H1 (cell line): ENCODE data around the gene RAB11B. TPM values are rescaled to one million over a fixed set of nuclear protein-coding genes. Genes with fewer than 3 reads are reported as not detected.

Experiments
- CTCF ChIA-PET: fragments of 300-600 bp; sonication (Branson Sonifier 250); formaldehyde crosslinking; loops from one replicate; lab custom pipeline; 2021; ENCODE audit not compliant: partially characterized antibody; lab: Charles Lee
- POLR2A ChIA-PET: fragments of 300-600 bp; sonication (Branson Sonifier 250); formaldehyde crosslinking; loops from one replicate; lab custom pipeline; 2021; ENCODE audit warnings: inconsistent platforms; ENCODE audit not compliant: partially characterized antibody; lab: Charles Lee
- DNase-seq, 2 experiments: peaks; one replicate each; pipeline versions ENCODE4 v3.0.0 to v3.0.0-alpha.2; 2010 to 2022; ENCODE audit warnings: low spot score in 2 of 2, low read depth in 1 of 2, mixed read lengths in 1 of 2
- FAIRE-seq: peaks from 2 replicates; lab custom pipeline; 2011; peaks lifted over from hg19 to GRCh38; lab: Jason Lieb, UNC
- H2AFZ ChIP-seq: 2 replicates; pipeline ENCODE4 v1.8.1; 2012; ENCODE audit warnings: low read length, inconsistent platforms
- H2AK5ac ChIP-seq: 2 replicates; pipeline ENCODE4 v1.6.1; 2013; ENCODE audit warnings: low read depth, low read length
- H2BK120ac ChIP-seq: replicated peaks from 2 replicates; pipeline ENCODE3; 2013; ENCODE audit warnings: low read depth, low read length, inconsistent platforms
- H2BK12ac ChIP-seq: 2 replicates; pipeline ENCODE4 v1.6.1; 2013; ENCODE audit warnings: low read depth, low read length
- H2BK15ac ChIP-seq: 2 replicates; pipeline ENCODE4 v1.6.1; 2013; ENCODE audit warnings: low read length
- H2BK20ac ChIP-seq: 2 replicates; pipeline ENCODE4 v1.6.1; 2013; ENCODE audit warnings: low read length
- H2BK5ac ChIP-seq: 2 replicates; pipeline ENCODE4 v1.6.1; 2013; ENCODE audit warnings: low read depth, low read length
- H3K14ac ChIP-seq: 2 replicates; pipeline ENCODE4 v1.6.1; 2013; ENCODE audit warnings: inconsistent platforms; ENCODE audit not compliant: insufficient read length
- H3K18ac ChIP-seq: 2 replicates; pipeline ENCODE4 v1.6.1; 2013; ENCODE audit warnings: low read length; ENCODE audit errors: extremely low read depth
- H3K23ac ChIP-seq: 2 replicates; pipeline ENCODE4 v1.6.1; 2013; ENCODE audit warnings: inconsistent platforms; ENCODE audit not compliant: insufficient read length
- H3K23me2 ChIP-seq: 2 replicates; pipeline ENCODE4 v1.6.1; 2013; ENCODE audit warnings: low read depth, low read length
- H3K27ac ChIP-seq: 2 replicates; pipeline ENCODE4 v1.6.1; 2011; ENCODE audit warnings: low read depth, low read length, inconsistent platforms
- H3K27me3 ChIP-seq, 4 experiments: replicated peaks in 1 of 4; 1 replicate in 1 of 4; 2 replicates in 3 of 4; pipeline versions ENCODE4 v1.6.1 to v1.8.1; 2011 to 2013; ENCODE audit warnings: low read length in 3 of 4, mild to moderate bottlenecking in 3 of 4, inconsistent platforms in 2 of 4, mixed read lengths in 2 of 4, moderate library complexity in 1 of 4; ENCODE audit not compliant: control insufficient read depth in 3 of 4, insufficient read depth in 3 of 4; ENCODE audit errors: extremely low read depth in 1 of 4
- H3K36me3 ChIP-seq, 4 experiments: 2 replicates each; pipeline versions ENCODE4 v1.6.1 to v1.8.1; 2011 to 2013; ENCODE audit warnings: mild to moderate bottlenecking in 4 of 4, low read length in 3 of 4, moderate library complexity in 2 of 4, control low read depth in 1 of 4, inconsistent platforms in 1 of 4; ENCODE audit not compliant: insufficient read depth in 4 of 4, control insufficient read depth in 2 of 4
- H3K4ac ChIP-seq: replicated peaks from 2 replicates; pipeline ENCODE3; 2013; ENCODE audit warnings: low read length, low read depth, mixed read lengths, inconsistent platforms; ENCODE audit not compliant: insufficient read length
- H3K4me1 ChIP-seq, 4 experiments: replicated peaks in 1 of 4; 1 replicate in 1 of 4; 2 replicates in 3 of 4; pipeline versions ENCODE4 v1.6.1 to v1.8.1; 2011 to 2013; ENCODE audit warnings: low read length in 3 of 4, inconsistent platforms in 2 of 4, mixed read lengths in 1 of 4; ENCODE audit not compliant: insufficient read depth in 4 of 4, control insufficient read depth in 3 of 4
- H3K4me2 ChIP-seq, 2 experiments: 2 replicates each; pipeline versions ENCODE4 v1.6.1 to v1.8.1; 2011 to 2013; ENCODE audit warnings: low read depth in 2 of 2, low read length in 2 of 2, control low read depth in 1 of 2, inconsistent platforms in 1 of 2, mild to moderate bottlenecking in 1 of 2; ENCODE audit not compliant: insufficient read depth in 1 of 2
- H3K4me3 ChIP-seq, 4 experiments: fragments of 200-600, 300-600 bp in 1 of 4; sonication (generic), shearing (Covaris generic), sonication (Bioruptor Twin) in 1 of 4; 2 replicates each; pipeline versions ENCODE4 v1.5.1 to v1.8.1; 2011 to 2016; ENCODE audit warnings: low read length in 4 of 4, low read depth in 3 of 4, control low read depth in 2 of 4, inconsistent platforms in 2 of 4, mild to moderate bottlenecking in 2 of 4, mixed read lengths in 1 of 4, moderate library complexity in 1 of 4; ENCODE audit not compliant: insufficient read depth in 2 of 4; ENCODE audit errors: extremely low read depth in 1 of 4
- H3K56ac ChIP-seq: replicated peaks from 2 replicates; pipeline ENCODE3; 2013; ENCODE audit warnings: low read depth, mild to moderate bottlenecking, mixed read lengths, low read length, inconsistent platforms; ENCODE audit not compliant: insufficient read length
- H3K79me1 ChIP-seq: 2 replicates; pipeline ENCODE4 v1.6.1; 2013; ENCODE audit warnings: low read depth, low read length, control low read depth
- H3K79me2 ChIP-seq, 2 experiments: 2 replicates each; pipeline versions ENCODE4 v1.6.1 to v1.8.1; 2012 to 2013; ENCODE audit warnings: low read length in 2 of 2, mild to moderate bottlenecking in 2 of 2, inconsistent platforms in 1 of 2; ENCODE audit not compliant: insufficient read depth in 2 of 2, control insufficient read depth in 1 of 2
- H3K9ac ChIP-seq, 4 experiments: replicated peaks in 1 of 4; 1 replicate in 1 of 4; 2 replicates in 3 of 4; pipeline versions ENCODE4 v1.6.1 to v1.8.1; 2011 to 2013; ENCODE audit warnings: low read depth in 3 of 4, low read length in 3 of 4, control low read depth in 2 of 4, mild to moderate bottlenecking in 2 of 4, moderate library complexity in 2 of 4, inconsistent platforms in 1 of 4; ENCODE audit errors: extremely low read depth in 1 of 4
- H3K9me3 ChIP-seq, 2 experiments: 2 replicates each; pipeline versions ENCODE4 v1.6.1 to v1.8.1; 2012 to 2013; ENCODE audit warnings: mild to moderate bottlenecking in 2 of 2, moderate library complexity in 2 of 2, control low read depth in 1 of 2, inconsistent platforms in 1 of 2, low read depth in 1 of 2, low read length in 1 of 2, mixed read lengths in 1 of 2; ENCODE audit not compliant: insufficient read depth in 2 of 2
- H4K20me1 ChIP-seq, 2 experiments: replicated peaks in 1 of 2; 2 replicates each; pipeline versions ENCODE3 to v1.8.1; 2011 to 2013; ENCODE audit warnings: inconsistent platforms in 2 of 2, low read length in 2 of 2, mild to moderate bottlenecking in 1 of 2; ENCODE audit not compliant: insufficient read depth in 2 of 2, control insufficient read depth in 1 of 2
- H4K5ac ChIP-seq: 2 replicates; pipeline ENCODE4 v1.6.1; 2013; ENCODE audit warnings: low read length, low read depth, mixed read lengths, inconsistent platforms; ENCODE audit not compliant: insufficient read length
- H4K8ac ChIP-seq: 2 replicates; pipeline ENCODE4 v1.8.0; 2013; ENCODE audit warnings: mild to moderate bottlenecking, moderate library complexity, low read length, inconsistent platforms; ENCODE audit not compliant: insufficient read depth; ENCODE audit errors: extremely low read depth
- H4K91ac ChIP-seq: replicated peaks from 2 replicates; pipeline ENCODE3; 2013; ENCODE audit warnings: low read length, mixed read lengths, inconsistent platforms; ENCODE audit not compliant: insufficient read length
- BACH1 ChIP-seq: IDR thresholded peaks from 2 replicates; pipeline ENCODE4 v1.6.1; 2012; ENCODE audit warnings: low read length, improper control_type of control experiment
- CBX5 ChIP-seq: fragments of 300-800, 300-1000 bp; sonication (generic); IDR thresholded peaks from 2 replicates; pipeline ENCODE4 v1.7.1; 2016; ENCODE audit warnings: antibody characterized with exemption, low read length, low read depth
- CEBPB ChIP-seq: IDR thresholded peaks from 2 replicates; pipeline ENCODE4 v1.6.1; 2012; ENCODE audit warnings: low read depth, low read length
- CREB1 ChIP-seq: IDR thresholded peaks from 2 replicates; pipeline ENCODE4 v1.6.1; 2012; ENCODE audit warnings: inconsistent platforms
- KDM1A ChIP-seq: fragments of 200-600, 300-600 bp; sonication (generic); IDR thresholded peaks from 2 replicates; pipeline ENCODE4 v1.7.1; 2016; ENCODE audit warnings: mild to moderate bottlenecking, low read length, borderline replicate concordance
- POLR2AphosphoS5 ChIP-seq: IDR thresholded peaks from 2 replicates; pipeline ENCODE4 v1.6.1; 2011; ENCODE audit warnings: low read depth, low read length
- RAD21 ChIP-seq, 2 experiments: IDR thresholded peaks in 1 of 2; conservative IDR thresholded peaks in 1 of 2; 2 replicates each; pipeline ENCODE4 v1.6.1; 2011; ENCODE audit warnings: low read depth in 2 of 2, low read length in 2 of 2, improper control_type of control experiment in 1 of 2, inconsistent platforms in 1 of 2, mild to moderate bottlenecking in 1 of 2, moderate library complexity in 1 of 2
- RBBP5 ChIP-seq: IDR thresholded peaks from 2 replicates; pipeline ENCODE4 v1.7.1; 2012; ENCODE audit warnings: low read depth, mild to moderate bottlenecking, inconsistent platforms, low read length, moderate library complexity, borderline replicate concordance
- SIX5 ChIP-seq: IDR thresholded peaks from 2 replicates; pipeline ENCODE4 v1.6.1; 2011; ENCODE audit warnings: mild to moderate bottlenecking, low read depth, low read length
- TCF12 ChIP-seq: IDR thresholded peaks from 2 replicates; pipeline ENCODE4 v1.6.1; 2011; ENCODE audit warnings: low read depth, mild to moderate bottlenecking, low read length
- WGBS, 2 experiments: shearing (Covaris generic) in 1 of 2; methylation state at CpG; one replicate each; pipeline versions ENCODE4 v1.1.6 to v1.1.7; 2013 to 2015; ENCODE audit warnings: low lambda C conversion rate in 2 of 2, mixed read lengths in 2 of 2, inconsistent platforms in 1 of 2, low coverage in 1 of 2, missing lambda C conversion rate in 1 of 2; ENCODE audit not compliant: insufficient replicate concordance in 2 of 2, insufficient coverage in 1 of 2, insufficient read length in 1 of 2; ENCODE audit errors: extremely low coverage in 1 of 2, missing lambda C conversion rate in 1 of 2; 5-methylcytosine and 5-hydroxymethylcytosine counted together
- polyA plus RNA-seq, 7 experiments: library from polyadenylated mRNA; depleted of rRNA in 3 of 7; stranded (reverse) in 5 of 7; unstranded in 2 of 7; fragments of >200 nt in 5 of 7; fragments of 200-250 nt in 2 of 7; gene quantifications; 1 replicate in 5 of 7; 2 replicates in 1 of 7; 4 replicates in 1 of 7; pipeline versions ENCODE4 v1.2.1 to v1.2.3, GENCODE V29; 2011 to 2013; ENCODE audit warnings: missing spikeins in 2 of 7, mixed read lengths in 2 of 7
- total RNA-seq: library from RNA; stranded (reverse); fragmentation: NEBNext Ultra II Directional; extraction: Animal tissue kit (Norgen Biotek cat#: 25700); gene quantifications from 2 replicates; pipeline ENCODE4 v1.2.1, GENCODE V29; 2021

The RAB11B gene
- total and polyA plus RNA-seq, 2 of the 8 experiments (the other 6 are each of a cell fraction or from before 2014, with no cell fraction given), result 50.2 to 85.8 TPM

- H4K91ac ChIP-seq, result peak within 1 kb of the TSS; percentile 98
- H2AK5ac ChIP-seq, result no peak within 1 kb of the TSS
- no peak within 1 kb of the TSS for H2BK120ac ChIP-seq
- H3K9ac ChIP-seq, result peak within 1 kb of the TSS; percentile 94 to 100 (median 98)
- H4K8ac ChIP-seq, result peak within 1 kb of the TSS; percentile 99
- H3K27ac ChIP-seq, result peak within 1 kb of the TSS; percentile 98
- H3K79me2 ChIP-seq, result peaks cover 44 to 50% of the 10 kb centered on the region in 2 experiments
- H4K20me1 ChIP-seq, result peaks cover 14 to 24% of the 10 kb centered on the region in 2 experiments
- peak within 1 kb of the TSS; percentile 85 to 93 (median 88) for H3K4me3 ChIP-seq
- H3K18ac ChIP-seq, result peak within 1 kb of the TSS; percentile 95
- H2AFZ ChIP-seq, result peak within 1 kb of the TSS; percentile 35
- H3K4me1 ChIP-seq, result peaks cover 7 to 26% (median 17%) of the 10 kb centered on the region in 4 experiments
- H3K27me3 ChIP-seq, result no peaks in the 10 kb centered on the region
- H2BK5ac ChIP-seq, result peak within 1 kb of the TSS; percentile 98
- H3K79me1 ChIP-seq, result peaks cover 1% of the 10 kb centered on the region; the same call in 1 of the 2 replicates
- H3K4me2 ChIP-seq, result peak within 1 kb of the TSS; percentile 78 to 88
- DNase-seq, result peak; percentile 87 to 100
- H3K9me3 ChIP-seq, result no peaks in the 10 kb centered on the region
- H4K5ac ChIP-seq, result peak within 1 kb of the TSS; percentile 76
- H3K36me3 ChIP-seq, result peaks cover 0 to 22% (median 1%) of the 10 kb centered on the region in 4 experiments; a peak in 2 of 8 replicates
- no peak within 1 kb of the TSS for H2BK20ac ChIP-seq
- FAIRE-seq, result peak; percentile 65
- H3K14ac ChIP-seq, result no peak within 1 kb of the TSS
- peak within 1 kb of the TSS; percentile 91 for H3K4ac ChIP-seq
- H3K56ac ChIP-seq, result peak within 1 kb of the TSS; percentile 83
- H3K23me2 ChIP-seq, result peaks cover 3% of the 10 kb centered on the region
- ChIA-PET POLR2A (interaction anchor here (0.5 to 8.0 kb wide), 30 partner anchors 8 to 547 kb away, joined by 3 to 63 read pairs (median 4); partner anchors contain the start of genes MARCHF2, RAB11B and ZNF414), CTCF (interaction anchor here (0.7 to 5.1 kb wide), 4 partner anchors 28 to 91 kb away, joined by 3 to 19 read pairs (median 5); partner anchors contain the start of gene MARCHF2)
- H3K23ac ChIP-seq, result no peak within 1 kb of the TSS
- 2% methylated on average over 77 of the region's 93 CpGs; no CpG with 5 or more reads in 1 of the 2 experiments for WGBS, 2 experiments
- no peak within 1 kb of the TSS; the same call in 1 of the 2 replicates for H2BK12ac ChIP-seq
- H2BK15ac ChIP-seq, result 0 out of 2 replicates have a peak within 1 kb of the TSS, but pooled peaks have one; percentile 25
- 0 out of 2 replicates have a peak, but pooled peaks have one; percentile 61 for TF ChIP-seq TCF12
- peak; percentile 88; the same call in 1 of the 2 replicates for TF ChIP-seq RBBP5
- peak; percentile 98 for TF ChIP-seq POLR2AphosphoS5
- peak; percentile 37; the same call in 1 of the 2 replicates for TF ChIP-seq CREB1
- no peak for TF ChIP-seq CBX5
- TF ChIP-seq CEBPB, result no peak
- TF ChIP-seq RAD21 (IDR thresholded peaks at IDR 0.05 in 1 of 2, conservative IDR thresholded peaks at IDR 0.05 in 1 of 2; ENCODE audit: low read depth in 2 of 2, low read length in 2 of 2), result no peak
- TF ChIP-seq SIX5, result no peak
- TF ChIP-seq KDM1A, result no peak
- TF ChIP-seq BACH1, result peak; percentile 72
Observed at GRCh38 chr19:8444677-8445487, 54.7 kb downstream of the RAB11B start, which contains the start of gene HNRNPM. TSS of gene HNRNPM (plus strand) at chr19:8444975. CDS start at chr19:8444999, 24 bp downstream.
